SU-DHL-6 (cell line): ENCODE measurements around the gene ADCY3.

Source experiments
- H2AFZ ChIP-seq: fragments of 200-600 bp; sonication (generic); 2 replicates; pipeline ENCODE4 v1.6.1; 2014; ENCODE audit warnings: low read depth, mild to moderate bottlenecking, moderate library complexity, mixed read lengths, antibody characterized with exemption, low read length; ENCODE audit not compliant: severe bottlenecking
- H3F3A ChIP-seq: fragments of 200-600 bp; shearing (Covaris generic); 2 replicates; pipeline ENCODE4 v1.6.0; 2016; ENCODE audit warnings: antibody characterized with exemption, mild to moderate bottlenecking; ENCODE audit not compliant: insufficient read depth
- H3K27ac ChIP-seq: fragments of 200-600 bp; sonication (generic); 2 replicates; pipeline ENCODE4 v1.5.1; 2016; ENCODE audit warnings: low read depth, mild to moderate bottlenecking, low read length, moderate library complexity, mixed read lengths
- H3K27me3 ChIP-seq: fragments of 200-600 bp; sonication (generic), shearing (Covaris generic); 2 replicates; pipeline ENCODE4 v1.6.0; 2014; ENCODE audit warnings: mild to moderate bottlenecking, low read length
- H3K36me3 ChIP-seq: fragments of 200-600 bp; sonication (generic); 2 replicates; pipeline ENCODE4 v1.6.1; 2014; ENCODE audit warnings: mild to moderate bottlenecking, low read length, mixed read lengths
- H3K4me2 ChIP-seq: fragments of 300-600, 200-600 bp; shearing (Covaris generic), sonication (generic); 2 replicates; pipeline ENCODE4 v1.6.0; 2014; ENCODE audit warnings: low read length, low read depth, mild to moderate bottlenecking; ENCODE audit not compliant: poor library complexity, severe bottlenecking
- H3K4me3 ChIP-seq: fragments of 200-600 bp; sonication (generic); 2 replicates; pipeline ENCODE4 v1.5.1; 2014; ENCODE audit warnings: antibody characterized with exemption, low read length, mild to moderate bottlenecking, mixed read lengths; ENCODE audit not compliant: insufficient read depth, poor library complexity, severe bottlenecking
- H3K79me2 ChIP-seq: fragments of 200-600 bp; sonication (generic); 2 replicates; pipeline ENCODE4 v1.6.1; 2014; ENCODE audit warnings: mild to moderate bottlenecking, low read length, moderate library complexity; ENCODE audit not compliant: insufficient read depth
- H3K9ac ChIP-seq: fragments of 200-600 bp; sonication (generic); 2 replicates; pipeline ENCODE4 v1.7.0; 2014; ENCODE audit warnings: mild to moderate bottlenecking, low read length
- H3K9me2 ChIP-seq: fragments of 200-600 bp; sonication (generic); replicated peaks from 2 replicates; pipeline ENCODE4 v1.6.1; 2014; ENCODE audit warnings: low read length; ENCODE audit not compliant: insufficient read depth
- H3K9me3 ChIP-seq: fragments of 200-600 bp; sonication (generic); 2 replicates; pipeline ENCODE4 v1.6.1; 2014; ENCODE audit warnings: low read length, mixed read lengths; ENCODE audit not compliant: insufficient read depth
- H4K20me1 ChIP-seq: fragments of 200-600 bp; sonication (generic); 2 replicates; pipeline ENCODE4 v1.6.1; 2014; ENCODE audit warnings: low read depth, mild to moderate bottlenecking, antibody characterized with exemption, low read length, moderate library complexity, mixed read lengths
- CTCF ChIP-seq: fragments of 200-600 bp; sonication (generic); IDR thresholded peaks from one replicate; pipeline ENCODE4 v1.5.1; 2017; ENCODE audit warnings: antibody characterized with exemption, mild to moderate bottlenecking, low read length, moderate library complexity; ENCODE audit not compliant: insufficient read depth, poor library complexity, severe bottlenecking
- EZH2phosphoT487 ChIP-seq: fragments of 200-600 bp; sonication (generic), shearing (Covaris generic); conservative IDR thresholded peaks from 2 replicates; pipeline ENCODE4 v1.6.1; 2018; ENCODE audit warnings: mild to moderate bottlenecking, antibody characterized with exemption, low read length, moderate library complexity, mixed read lengths

The ADCY3 gene

GRCh38 chr2:24824966-24825882 is 94.8 kb downstream of the ADCY3 start:
- H4K20me1 ChIP-seq: no peaks in the 10 kb centered on the region; the same call in 1 of the 2 replicates
- H3K4me3 ChIP-seq: no peak overlapping the region
- no peak overlapping the region for H3K27ac ChIP-seq
- no peak overlapping the region for H2AFZ ChIP-seq
- H3K27me3 ChIP-seq: no peaks in the 10 kb centered on the region
- peaks cover 6% of the 10 kb centered on the region; the same call in 1 of the 2 replicates for H3F3A ChIP-seq
- no peak overlapping the region for H3K9ac ChIP-seq
- H3K79me2 ChIP-seq: no peaks in the 10 kb centered on the region
- no peak overlapping the region for H3K4me2 ChIP-seq
- TF ChIP-seq CTCF: peak; percentile 36
- no peak for TF ChIP-seq EZH2phosphoT487
- H3K9me3 ChIP-seq: no peaks in the 10 kb centered on the region
- no peaks in the 10 kb centered on the region for H3K9me2 ChIP-seq
- no peaks in the 10 kb centered on the region for H3K36me3 ChIP-seq

- H3K79me2 ChIP-seq: no peaks in the 10 kb centered on the region
- H3F3A ChIP-seq: peaks cover 9% of the 10 kb centered on the region; the same call in 1 of the 2 replicates
- no peak overlapping the region for H3K4me2 ChIP-seq
- no peak overlapping the region for H3K9ac ChIP-seq
- no peaks in the 10 kb centered on the region for H3K9me3 ChIP-seq
- no peak for TF ChIP-seq EZH2phosphoT487
- H2AFZ ChIP-seq: no peak overlapping the region
- H4K20me1 ChIP-seq: no peaks in the 10 kb centered on the region; the same call in 1 of the 2 replicates
- H3K27ac ChIP-seq: no peak overlapping the region
- no peaks in the 10 kb centered on the region for H3K27me3 ChIP-seq
- no peak overlapping the region for H3K4me3 ChIP-seq
- no peaks in the 10 kb centered on the region for H3K9me2 ChIP-seq
- H3K36me3 ChIP-seq: 0 out of 2 replicates have a peak, but pooled peaks cover 3% of the 10 kb centered on the region
Observed at GRCh38 chr2:24824071-24824588, 95.9 kb downstream of the ADCY3 start.

GRCh38 chr2:24822049-24822706 is 97.9 kb downstream of the ADCY3 start:
- no peak overlapping the region for H2AFZ ChIP-seq
- no peak overlapping the region for H3K27ac ChIP-seq
- TF ChIP-seq CTCF (no peak), EZH2phosphoT487 (no peak)
- H3K9me2 ChIP-seq: no peaks in the 10 kb centered on the region
- H3K4me2 ChIP-seq: no peak overlapping the region
- H3K36me3 ChIP-seq: peaks cover 11% of the 10 kb centered on the region; the same call in 1 of the 2 replicates
- H3K9me3 ChIP-seq: no peaks in the 10 kb centered on the region
- H3K79me2 ChIP-seq: no peaks in the 10 kb centered on the region
- H3K4me3 ChIP-seq: no peak overlapping the region
- no peak overlapping the region for H3K9ac ChIP-seq
- no peaks in the 10 kb centered on the region for H3K27me3 ChIP-seq
- no peaks in the 10 kb centered on the region; the same call in 1 of the 2 replicates for H4K20me1 ChIP-seq
- H3F3A ChIP-seq: peaks cover 24% of the 10 kb centered on the region
